Measurements from ENCODE around the gene BOC. TPM values are rescaled to one million over a fixed set of nuclear protein-coding genes. Genes with fewer than 3 reads are reported as not detected.
A peak's percentile ranks its signal among the peaks of the same experiment; 100 is the strongest.

BOC gene
- total and polyA plus RNA-seq, 4 donors = 2.9 to 21.9 (median 6.4) TPM

- Histone ChIP-seq H3K27ac (ENCODE audit: low read depth in 1 of 2, low read length in 1 of 2) (no peak overlapping the region), H3K9ac (ENCODE audit: insufficient read depth in 1 of 2, low read length in 2 of 2) (no peak overlapping the region)
- no peak for ATAC-seq (ENCODE audit: insufficient read depth, low FRiP score)
Observed at GRCh38 chr3:113241292-113242095, 30.1 kb downstream of the BOC start.

GRCh38 chr3:113242096-113242581, 30.8 kb downstream of the BOC start:
- peaks cover 0 to 38% (median 19%) of the 10 kb centered on the region in 5 donors for H3K4me1 ChIP-seq (ENCODE audit: control insufficient read depth in 5 of 5, insufficient read depth in 5 of 5, low read length in 5 of 5)
- no peaks in the 10 kb centered on the region for H3K27me3 ChIP-seq (ENCODE audit: control insufficient read depth in 3 of 3, insufficient read depth in 3 of 3, low read length in 2 of 3)
- DNase-seq (peak in 2 of 3 donors; percentile 34 to 44), ATAC-seq (ENCODE audit: insufficient read depth, low FRiP score) (no peak)
- H3K36me3 ChIP-seq (ENCODE audit: control insufficient read depth in 4 of 4, insufficient read depth in 4 of 4, low read length in 4 of 4) = no peaks in the 10 kb centered on the region
- H3K4me3 ChIP-seq = no peak overlapping the region
- TF ChIP-seq CTCF (IDR thresholded peaks at IDR 0.05; ENCODE audit: control extremely low read depth, extremely low read depth) = no peak
- no peak overlapping the region for H3K27ac ChIP-seq (ENCODE audit: low read depth in 1 of 2, low read length in 1 of 2)
- no peak overlapping the region for H3K9ac ChIP-seq (ENCODE audit: insufficient read depth in 1 of 2, low read length in 2 of 2)
- WGBS, 2 donors = 30 to 60% methylated on average over 7 of the region's 7 CpGs
- H3K9me3 ChIP-seq (ENCODE audit: control insufficient read depth in 4 of 4, insufficient read depth in 3 of 4, low read length in 3 of 4) = no peaks in the 10 kb centered on the region

More at GRCh38 chr3:113241292-113242095, 30.1 kb downstream of the BOC start:
- Histone ChIP-seq H3K36me3 (ENCODE audit: control insufficient read depth in 4 of 4, insufficient read depth in 4 of 4, low read length in 4 of 4) (no peaks in the 10 kb centered on the region), H3K4me1 (ENCODE audit: control insufficient read depth in 5 of 5, insufficient read depth in 5 of 5, low read length in 5 of 5) (peaks cover 0 to 31% (median 14%) of the 10 kb centered on the region in 5 donors), H3K9me3 (ENCODE audit: control insufficient read depth in 4 of 4, insufficient read depth in 3 of 4, low read length in 3 of 4) (no peaks in the 10 kb centered on the region), H3K27me3 (ENCODE audit: control insufficient read depth in 3 of 3, insufficient read depth in 3 of 3, low read length in 2 of 3) (no peaks in the 10 kb centered on the region), H3K4me3 (no peak overlapping the region)
- WGBS, 2 donors = 71 to 74% methylated on average over 7 of the region's 7 CpGs
- no peak for TF ChIP-seq CTCF (IDR thresholded peaks at IDR 0.05; ENCODE audit: control extremely low read depth, extremely low read depth)
- peak; percentile 46 to 64 (median 61) for DNase-seq

GRCh38 chr3:113243071-113243470, 31.7 kb downstream of the BOC start:
- no peak overlapping the region for H3K9ac ChIP-seq (ENCODE audit: insufficient read depth in 1 of 2, low read length in 2 of 2)
- no peaks in the 10 kb centered on the region for H3K36me3 ChIP-seq (ENCODE audit: control insufficient read depth in 4 of 4, insufficient read depth in 4 of 4, low read length in 4 of 4)
- DNase-seq (no peak), ATAC-seq (ENCODE audit: insufficient read depth, low FRiP score) (no peak)
- WGBS, 2 donors = 84 to 89% methylated on average over 2 of the region's 2 CpGs
- no peak overlapping the region for H3K27ac ChIP-seq (ENCODE audit: low read depth in 1 of 2, low read length in 1 of 2)
- peaks cover 0 to 47% (median 19%) of the 10 kb centered on the region in 5 donors for H3K4me1 ChIP-seq (ENCODE audit: control insufficient read depth in 5 of 5, insufficient read depth in 5 of 5, low read length in 5 of 5)
- no peak for TF ChIP-seq CTCF (IDR thresholded peaks at IDR 0.05; ENCODE audit: control extremely low read depth, extremely low read depth)
- H3K4me3 ChIP-seq = no peak overlapping the region
- H3K9me3 ChIP-seq (ENCODE audit: control insufficient read depth in 4 of 4, insufficient read depth in 3 of 4, low read length in 3 of 4) = no peaks in the 10 kb centered on the region
- H3K27me3 ChIP-seq (ENCODE audit: control insufficient read depth in 3 of 3, insufficient read depth in 3 of 3, low read length in 2 of 3) = no peaks in the 10 kb centered on the region

All from lung (tissue), 12 donors.